H1 (cell line): ENCODE data around the gene CAMTA1. TPM values are rescaled to one million over a fixed set of nuclear protein-coding genes. Genes with fewer than 3 reads are reported as not detected.

Experiments
- EP300 ChIP-seq, 2 experiments: IDR thresholded peaks; 1 replicate in 1 of 2; 2 replicates in 1 of 2; pipeline ENCODE4 v1.6.1; 2011 to 2012; ENCODE audit warnings: low read depth in 2 of 2, low read length in 2 of 2, mild to moderate bottlenecking in 2 of 2, borderline replicate concordance in 1 of 2, inconsistent platforms in 1 of 2, moderate library complexity in 1 of 2
- FOSL1 ChIP-seq: IDR thresholded peaks from 2 replicates; pipeline ENCODE4 v1.6.1; 2011; ENCODE audit warnings: mild to moderate bottlenecking, low read depth, low read length, moderate library complexity; ENCODE audit not compliant: insufficient read depth
- KDM4A ChIP-seq: IDR thresholded peaks from one replicate; pipeline ENCODE4 v1.7.1; 2012; ENCODE audit warnings: low read depth, mild to moderate bottlenecking, moderate library complexity, low read length, inconsistent platforms; ENCODE audit not compliant: severe bottlenecking
- MAFK ChIP-seq: IDR thresholded peaks from 2 replicates; pipeline ENCODE4 v1.6.1; 2012; ENCODE audit warnings: low read depth, mild to moderate bottlenecking, improper control_type of control experiment, low read length
- SIRT6 ChIP-seq: IDR thresholded peaks from one replicate; pipeline ENCODE4 v1.7.1; 2012; ENCODE audit warnings: low read length, inconsistent platforms
- TEAD4 ChIP-seq: IDR thresholded peaks from 2 replicates; pipeline ENCODE4 v1.6.1; 2012; ENCODE audit warnings: low read depth, low read length, inconsistent platforms, mixed read lengths
- USF2 ChIP-seq: IDR thresholded peaks from 2 replicates; pipeline ENCODE4 v1.6.1; 2011; ENCODE audit warnings: low read length, improper control_type of control experiment
- polyA plus RNA-seq, 7 experiments: library from polyadenylated mRNA; depleted of rRNA in 3 of 7; stranded (reverse) in 5 of 7; unstranded in 2 of 7; fragments of >200 nt in 5 of 7; fragments of 200-250 nt in 2 of 7; gene quantifications; 1 replicate in 5 of 7; 2 replicates in 1 of 7; 4 replicates in 1 of 7; pipeline versions ENCODE4 v1.2.1 to v1.2.3, GENCODE V29; 2011 to 2013; ENCODE audit warnings: missing spikeins in 2 of 7, mixed read lengths in 2 of 7
- total RNA-seq: library from RNA; stranded (reverse); fragmentation: NEBNext Ultra II Directional; extraction: Animal tissue kit (Norgen Biotek cat#: 25700); gene quantifications from 2 replicates; pipeline ENCODE4 v1.2.1, GENCODE V29; 2021
- TF ChIP-seq, protein P1 (sequence below): fragments of 300-600 bp; sonication (generic); IDR thresholded peaks from 2 replicates; pipeline ENCODE4 v1.7.1; 2012; ENCODE audit warnings: low read length, moderate library complexity, mild to moderate bottlenecking, inconsistent platforms; ENCODE audit not compliant: insufficient replicate concordance

Gene CAMTA1
- total and polyA plus RNA-seq, 2 of the 8 experiments (the other 6 are each of a cell fraction or from before 2014, with no cell fraction given): 65.0 to 119 TPM

DNA sequence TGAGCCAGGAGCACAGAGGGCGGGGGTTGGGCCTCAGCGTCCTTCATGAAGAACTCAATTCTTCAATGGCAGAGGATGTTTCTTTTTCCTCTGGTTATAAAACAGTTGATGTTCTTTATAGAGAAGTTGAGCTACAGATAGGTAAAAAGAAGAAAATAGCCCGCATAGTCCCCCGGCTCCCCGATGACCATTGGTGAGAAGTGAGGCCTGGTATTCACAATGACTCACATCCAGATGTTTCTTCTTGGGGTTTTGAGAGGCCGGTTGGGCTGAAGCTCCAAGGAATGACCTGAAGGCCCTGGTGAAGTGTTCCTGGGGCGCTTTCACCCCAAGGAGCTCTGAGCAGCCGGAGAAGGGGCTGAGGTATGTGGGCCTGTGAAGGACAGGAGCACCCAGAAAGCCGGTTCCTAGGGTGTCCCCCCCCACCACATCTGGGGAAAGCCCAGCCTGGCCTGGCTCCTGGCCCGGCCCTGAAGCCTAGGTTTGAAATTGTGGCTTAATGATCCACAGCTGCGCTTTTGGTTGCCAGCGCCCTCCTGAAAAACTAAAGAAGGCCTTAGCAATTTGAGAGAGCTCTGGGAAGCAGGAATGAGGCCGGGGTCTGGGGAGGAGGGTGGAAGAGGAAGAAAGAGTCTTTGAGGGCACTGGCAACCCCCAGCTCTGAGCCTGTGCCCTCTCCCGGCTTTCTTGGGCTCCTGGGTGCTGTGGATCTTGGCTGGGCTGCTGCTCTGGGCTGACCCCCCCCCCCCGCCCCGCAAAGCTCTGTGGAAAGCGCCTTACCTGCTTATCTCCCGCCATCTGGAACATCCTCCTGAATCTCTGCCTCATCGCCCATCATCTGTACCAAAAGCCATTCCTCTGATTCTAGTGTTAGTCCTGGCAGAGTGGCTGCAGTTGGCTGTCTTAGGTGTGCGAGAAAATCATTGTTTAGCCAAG is 444.7 kb downstream of the CAMTA1 start (continued):
- TF ChIP-seq, protein P1, sequence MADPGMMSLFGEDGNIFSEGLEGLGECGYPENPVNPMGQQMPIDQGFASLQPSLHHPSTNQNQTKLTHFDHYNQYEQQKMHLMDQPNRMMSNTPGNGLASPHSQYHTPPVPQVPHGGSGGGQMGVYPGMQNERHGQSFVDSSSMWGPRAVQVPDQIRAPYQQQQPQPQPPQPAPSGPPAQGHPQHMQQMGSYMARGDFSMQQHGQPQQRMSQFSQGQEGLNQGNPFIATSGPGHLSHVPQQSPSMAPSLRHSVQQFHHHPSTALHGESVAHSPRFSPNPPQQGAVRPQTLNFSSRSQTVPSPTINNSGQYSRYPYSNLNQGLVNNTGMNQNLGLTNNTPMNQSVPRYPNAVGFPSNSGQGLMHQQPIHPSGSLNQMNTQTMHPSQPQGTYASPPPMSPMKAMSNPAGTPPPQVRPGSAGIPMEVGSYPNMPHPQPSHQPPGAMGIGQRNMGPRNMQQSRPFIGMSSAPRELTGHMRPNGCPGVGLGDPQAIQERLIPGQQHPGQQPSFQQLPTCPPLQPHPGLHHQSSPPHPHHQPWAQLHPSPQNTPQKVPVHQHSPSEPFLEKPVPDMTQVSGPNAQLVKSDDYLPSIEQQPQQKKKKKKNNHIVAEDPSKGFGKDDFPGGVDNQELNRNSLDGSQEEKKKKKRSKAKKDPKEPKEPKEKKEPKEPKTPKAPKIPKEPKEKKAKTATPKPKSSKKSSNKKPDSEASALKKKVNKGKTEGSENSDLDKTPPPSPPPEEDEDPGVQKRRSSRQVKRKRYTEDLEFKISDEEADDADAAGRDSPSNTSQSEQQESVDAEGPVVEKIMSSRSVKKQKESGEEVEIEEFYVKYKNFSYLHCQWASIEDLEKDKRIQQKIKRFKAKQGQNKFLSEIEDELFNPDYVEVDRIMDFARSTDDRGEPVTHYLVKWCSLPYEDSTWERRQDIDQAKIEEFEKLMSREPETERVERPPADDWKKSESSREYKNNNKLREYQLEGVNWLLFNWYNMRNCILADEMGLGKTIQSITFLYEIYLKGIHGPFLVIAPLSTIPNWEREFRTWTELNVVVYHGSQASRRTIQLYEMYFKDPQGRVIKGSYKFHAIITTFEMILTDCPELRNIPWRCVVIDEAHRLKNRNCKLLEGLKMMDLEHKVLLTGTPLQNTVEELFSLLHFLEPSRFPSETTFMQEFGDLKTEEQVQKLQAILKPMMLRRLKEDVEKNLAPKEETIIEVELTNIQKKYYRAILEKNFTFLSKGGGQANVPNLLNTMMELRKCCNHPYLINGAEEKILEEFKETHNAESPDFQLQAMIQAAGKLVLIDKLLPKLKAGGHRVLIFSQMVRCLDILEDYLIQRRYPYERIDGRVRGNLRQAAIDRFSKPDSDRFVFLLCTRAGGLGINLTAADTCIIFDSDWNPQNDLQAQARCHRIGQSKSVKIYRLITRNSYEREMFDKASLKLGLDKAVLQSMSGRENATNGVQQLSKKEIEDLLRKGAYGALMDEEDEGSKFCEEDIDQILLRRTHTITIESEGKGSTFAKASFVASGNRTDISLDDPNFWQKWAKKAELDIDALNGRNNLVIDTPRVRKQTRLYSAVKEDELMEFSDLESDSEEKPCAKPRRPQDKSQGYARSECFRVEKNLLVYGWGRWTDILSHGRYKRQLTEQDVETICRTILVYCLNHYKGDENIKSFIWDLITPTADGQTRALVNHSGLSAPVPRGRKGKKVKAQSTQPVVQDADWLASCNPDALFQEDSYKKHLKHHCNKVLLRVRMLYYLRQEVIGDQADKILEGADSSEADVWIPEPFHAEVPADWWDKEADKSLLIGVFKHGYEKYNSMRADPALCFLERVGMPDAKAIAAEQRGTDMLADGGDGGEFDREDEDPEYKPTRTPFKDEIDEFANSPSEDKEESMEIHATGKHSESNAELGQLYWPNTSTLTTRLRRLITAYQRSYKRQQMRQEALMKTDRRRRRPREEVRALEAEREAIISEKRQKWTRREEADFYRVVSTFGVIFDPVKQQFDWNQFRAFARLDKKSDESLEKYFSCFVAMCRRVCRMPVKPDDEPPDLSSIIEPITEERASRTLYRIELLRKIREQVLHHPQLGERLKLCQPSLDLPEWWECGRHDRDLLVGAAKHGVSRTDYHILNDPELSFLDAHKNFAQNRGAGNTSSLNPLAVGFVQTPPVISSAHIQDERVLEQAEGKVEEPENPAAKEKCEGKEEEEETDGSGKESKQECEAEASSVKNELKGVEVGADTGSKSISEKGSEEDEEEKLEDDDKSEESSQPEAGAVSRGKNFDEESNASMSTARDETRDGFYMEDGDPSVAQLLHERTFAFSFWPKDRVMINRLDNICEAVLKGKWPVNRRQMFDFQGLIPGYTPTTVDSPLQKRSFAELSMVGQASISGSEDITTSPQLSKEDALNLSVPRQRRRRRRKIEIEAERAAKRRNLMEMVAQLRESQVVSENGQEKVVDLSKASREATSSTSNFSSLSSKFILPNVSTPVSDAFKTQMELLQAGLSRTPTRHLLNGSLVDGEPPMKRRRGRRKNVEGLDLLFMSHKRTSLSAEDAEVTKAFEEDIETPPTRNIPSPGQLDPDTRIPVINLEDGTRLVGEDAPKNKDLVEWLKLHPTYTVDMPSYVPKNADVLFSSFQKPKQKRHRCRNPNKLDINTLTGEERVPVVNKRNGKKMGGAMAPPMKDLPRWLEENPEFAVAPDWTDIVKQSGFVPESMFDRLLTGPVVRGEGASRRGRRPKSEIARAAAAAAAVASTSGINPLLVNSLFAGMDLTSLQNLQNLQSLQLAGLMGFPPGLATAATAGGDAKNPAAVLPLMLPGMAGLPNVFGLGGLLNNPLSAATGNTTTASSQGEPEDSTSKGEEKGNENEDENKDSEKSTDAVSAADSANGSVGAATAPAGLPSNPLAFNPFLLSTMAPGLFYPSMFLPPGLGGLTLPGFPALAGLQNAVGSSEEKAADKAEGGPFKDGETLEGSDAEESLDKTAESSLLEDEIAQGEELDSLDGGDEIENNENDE: no peak
- TF ChIP-seq MAFK: no peak
- TF ChIP-seq TEAD4: no peak
- TF ChIP-seq EP300 (IDR thresholded peaks at IDR 0.05; ENCODE audit: borderline replicate concordance in 1 of 2, low read depth in 2 of 2, low read length in 2 of 2): no peak
- no peak for TF ChIP-seq FOSL1
- TF ChIP-seq SIRT6: no peak
- no peak for TF ChIP-seq USF2
- TF ChIP-seq KDM4A: no peak
